ENCODE measurements around the gene SRXN1.

Gene SRXN1

GRCh38 chr20:655726-656624 lies 3.0 kb upstream of the SRXN1 start:
- DNase-seq: no peak
- Histone ChIP-seq H3K9me3 (replicated peaks; ENCODE audit: insufficient read depth, low read length) (no peaks in the 10 kb centered on the region), H3F3A (ENCODE audit: insufficient read depth, low read length) (no peaks in the 10 kb centered on the region), H2AFZ (ENCODE audit: low read length) (no peak overlapping the region), H3K9me2 (replicated peaks; ENCODE audit: insufficient read depth, low read length) (no peaks in the 10 kb centered on the region), H3K4me1 (ENCODE audit: low read length) (peaks cover 5% of the 10 kb centered on the region; the same call in 1 of the 2 replicates), H3K36me3 (replicated peaks; ENCODE audit: insufficient read depth, low read length) (no peaks in the 10 kb centered on the region), H3K79me2 (ENCODE audit: low read length) (peaks cover 18% of the 10 kb centered on the region), H3K4me3 (ENCODE audit: low read length) (no peak overlapping the region), H4K20me1 (ENCODE audit: insufficient read depth, low read length) (no peaks in the 10 kb centered on the region), H3K27me3 (replicated peaks; ENCODE audit: insufficient read depth, low read length) (peaks cover 24% of the 10 kb centered on the region; the same call in 1 of the 2 replicates), H3K27ac (ENCODE audit: low read length) (no peak overlapping the region), H3K4me2 (ENCODE audit: low read depth, low read length) (no peak overlapping the region), H3K9ac (ENCODE audit: low read length) (no peak overlapping the region)
- no peak for TF ChIP-seq EZH2 (optimal IDR thresholded peaks at IDR 0.05; ENCODE audit: low read depth, low read length)
- no peak for TF ChIP-seq CTCF (IDR thresholded peaks at IDR 0.05; ENCODE audit: low read length)
- TF ChIP-seq EZH2phosphoT487 (IDR thresholded peaks at IDR 0.05; ENCODE audit: low read length): no peak

- no peaks in the 10 kb centered on the region for H3K9me2 ChIP-seq (replicated peaks; ENCODE audit: insufficient read depth, low read length)
- no peaks in the 10 kb centered on the region for H3K9me3 ChIP-seq (replicated peaks; ENCODE audit: insufficient read depth, low read length)
- no peak for DNase-seq
- no peak overlapping the region for H2AFZ ChIP-seq (ENCODE audit: low read length)
- no peaks in the 10 kb centered on the region for H4K20me1 ChIP-seq (ENCODE audit: insufficient read depth, low read length)
- no peaks in the 10 kb centered on the region for H3K36me3 ChIP-seq (replicated peaks; ENCODE audit: insufficient read depth, low read length)
- no peaks in the 10 kb centered on the region for H3F3A ChIP-seq (ENCODE audit: insufficient read depth, low read length)
- H3K4me3 ChIP-seq (ENCODE audit: low read length): no peak overlapping the region
- no peak overlapping the region for H3K4me2 ChIP-seq (ENCODE audit: low read depth, low read length)
- TF ChIP-seq EZH2phosphoT487 (IDR thresholded peaks at IDR 0.05; ENCODE audit: low read length): no peak
- no peak for TF ChIP-seq CTCF (IDR thresholded peaks at IDR 0.05; ENCODE audit: low read length)
- TF ChIP-seq EZH2 (optimal IDR thresholded peaks at IDR 0.05; ENCODE audit: low read depth, low read length): no peak
- no peak overlapping the region for H3K27ac ChIP-seq (ENCODE audit: low read length)
- peaks cover 17% of the 10 kb centered on the region; the same call in 1 of the 2 replicates for H3K27me3 ChIP-seq (replicated peaks; ENCODE audit: insufficient read depth, low read length)
- H3K4me1 ChIP-seq (ENCODE audit: low read length): peaks cover 5% of the 10 kb centered on the region; the same call in 1 of the 2 replicates
- peaks cover 30% of the 10 kb centered on the region for H3K79me2 ChIP-seq (ENCODE audit: low read length)
- H3K9ac ChIP-seq (ENCODE audit: low read length): no peak overlapping the region
Observed at GRCh38 chr20:654417-654750, 1.4 kb upstream of the SRXN1 start.

DNA sequence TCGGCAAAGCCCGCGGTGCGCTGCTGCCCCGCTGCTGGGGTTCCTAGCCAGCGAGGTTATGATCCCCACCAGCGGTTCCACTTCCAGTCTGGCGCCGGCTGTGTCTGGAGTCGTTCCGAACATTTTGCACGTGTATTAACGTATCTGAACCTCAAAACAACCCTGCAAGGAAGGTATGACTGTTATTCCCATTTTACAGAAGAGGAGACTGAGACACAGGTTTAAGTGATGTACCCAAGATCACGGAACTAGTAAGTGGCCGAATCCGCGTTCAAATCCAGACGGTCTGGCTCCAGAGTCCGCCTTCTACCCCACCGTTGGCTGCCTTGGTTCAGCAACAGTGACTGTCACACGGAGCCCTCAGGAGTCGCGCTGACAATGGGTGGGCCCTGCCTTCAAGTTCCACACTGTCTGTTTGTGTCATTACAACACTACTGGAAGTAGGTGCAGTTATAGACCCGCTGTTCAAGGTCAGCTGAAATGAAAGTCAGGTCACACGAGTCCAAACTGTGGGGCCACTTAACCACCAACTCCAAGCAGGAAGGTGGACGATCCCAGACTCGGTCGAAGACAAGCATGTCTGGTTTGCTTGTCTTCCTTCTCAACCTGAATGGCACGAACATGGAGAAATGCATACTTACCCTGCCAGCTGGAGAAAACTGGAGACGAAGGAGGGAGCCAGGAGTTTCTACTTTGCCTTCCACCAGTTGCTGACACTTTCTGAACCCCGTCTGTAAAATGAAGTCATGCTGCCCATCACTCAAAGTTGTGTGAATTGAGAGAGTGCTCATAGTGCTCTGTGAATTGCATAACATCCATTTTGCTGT lies 803 bp upstream of the SRXN1 start:
- TF ChIP-seq CTCF (IDR thresholded peaks at IDR 0.05; ENCODE audit: low read length) (no peak), EZH2phosphoT487 (IDR thresholded peaks at IDR 0.05; ENCODE audit: low read length) (no peak), EZH2 (optimal IDR thresholded peaks at IDR 0.05; ENCODE audit: low read depth, low read length) (no peak)
- H3F3A ChIP-seq (ENCODE audit: insufficient read depth, low read length): no peaks in the 10 kb centered on the region
- H2AFZ ChIP-seq (ENCODE audit: low read length): peak overlapping the region; percentile 65
- DNase-seq: no peak
- peak overlapping the region; percentile 62 for H3K9ac ChIP-seq (ENCODE audit: low read length)
- no peaks in the 10 kb centered on the region for H3K9me3 ChIP-seq (replicated peaks; ENCODE audit: insufficient read depth, low read length)
- no peaks in the 10 kb centered on the region for H4K20me1 ChIP-seq (ENCODE audit: insufficient read depth, low read length)
- H3K9me2 ChIP-seq (replicated peaks; ENCODE audit: insufficient read depth, low read length): no peaks in the 10 kb centered on the region
- no peak overlapping the region for H3K27ac ChIP-seq (ENCODE audit: low read length)
- H3K4me1 ChIP-seq (ENCODE audit: low read length): peaks cover 5% of the 10 kb centered on the region; the same call in 1 of the 2 replicates
- peaks cover 30% of the 10 kb centered on the region for H3K79me2 ChIP-seq (ENCODE audit: low read length)
- H3K4me3 ChIP-seq (ENCODE audit: low read length): peak overlapping the region; percentile 75
- H3K4me2 ChIP-seq (ENCODE audit: low read depth, low read length): peak overlapping the region; percentile 74
- peaks cover 11% of the 10 kb centered on the region; the same call in 1 of the 2 replicates for H3K27me3 ChIP-seq (replicated peaks; ENCODE audit: insufficient read depth, low read length)
- no peaks in the 10 kb centered on the region for H3K36me3 ChIP-seq (replicated peaks; ENCODE audit: insufficient read depth, low read length)

Measured in MM.1S (cell line).